K562 (cell line): ENCODE results near the gene DYNLT4. TPM values are rescaled to one million over a fixed set of nuclear protein-coding genes. Genes with fewer than 3 reads are reported as not detected.
A peak's percentile ranks its signal among the peaks of the same experiment; 100 is the strongest.

Experiments
- ATF2 ChIP-seq: sonication (generic); formaldehyde crosslinking; IDR thresholded peaks from 2 replicates; pipeline ENCODE4 v1.8.1; 2022; ENCODE audit warnings: missing genetic modification reagents
- HDGF ChIP-seq: fragments of 450-650 bp; IDR thresholded peaks from 2 replicates; pipeline ENCODE4 v1.6.1; 2016
- MYC ChIP-seq, 2 experiments: fragments of 250-450 bp in 1 of 2; sonication (Bioruptor Pico) in 1 of 2; IDR thresholded peaks; 2 replicates each; pipeline versions ENCODE4 v1.5.1 to v1.6.1; 2012 to 2021; ENCODE audit warnings: low read depth in 2 of 2, borderline replicate concordance in 1 of 2, improper control_type of control experiment in 1 of 2, low read length in 1 of 2, mild to moderate bottlenecking in 1 of 2, moderate library complexity in 1 of 2
- PKNOX1 ChIP-seq: fragments of 450-650 bp; IDR thresholded peaks from 2 replicates; pipeline ENCODE4 v1.6.1; 2016
- PYGO2 ChIP-seq: fragments of 450-650 bp; IDR thresholded peaks from 2 replicates; pipeline ENCODE4 v1.6.1; 2016; ENCODE audit warnings: mild to moderate bottlenecking, missing genetic modification characterization, moderate library complexity, missing compliant biosample characterization
- SIN3B ChIP-seq: fragments of 450-650 bp; IDR thresholded peaks from 2 replicates; pipeline ENCODE4 v1.6.1; 2017; ENCODE audit warnings: low read depth, mild to moderate bottlenecking, moderate library complexity
- ZNF12 ChIP-seq: sonication (generic); formaldehyde crosslinking; IDR thresholded peaks from 2 replicates; pipeline ENCODE4 v1.4.0; 2020; ENCODE audit warnings: mild to moderate bottlenecking, missing genetic modification reagents
- ZNF134 ChIP-seq: fragments of 250-450 bp; sonication (Bioruptor Pico); conservative IDR thresholded peaks from 2 replicates; pipeline ENCODE4 v1.4.0; 2020
- ZNF830 ChIP-seq: fragments of 250-450 bp; sonication (Bioruptor Pico); IDR thresholded peaks from 2 replicates; pipeline ENCODE4 v1.5.0; 2021; ENCODE audit warnings: mild to moderate bottlenecking
- polyA plus RNA-seq, 8 experiments: library from polyadenylated mRNA; depleted of rRNA in 4 of 8; stranded (reverse) in 5 of 8; unstranded in 3 of 8; fragments of >200 nt; fragmentation: Nextera tagmentation in 2 of 8; fragmentation: Illumina TruSeq in 1 of 8; extraction: Ambion mirVana in 2 of 8; extraction: Trizol in 1 of 8; gene quantifications; 2 replicates each; pipeline versions ENCODE4 v1.2.1 to v1.2.3, GENCODE V29; 2011 to 2014; ENCODE audit warnings: inconsistent platforms in 1 of 8, missing spikeins in 1 of 8
- total RNA-seq, 7 experiments: library from RNA; depleted of rRNA in 6 of 7; stranded (reverse); fragments of >200 nt in 6 of 7; fragmentation: Illumina TruSeq in 2 of 7; extraction: Trizol in 2 of 7; gene quantifications; 2 replicates each; pipeline versions ENCODE4 v1.2.1 to v1.2.3, GENCODE V29; 2011 to 2021; ENCODE audit warnings: low replicate concordance in 1 of 7
- TF ChIP-seq, protein P1 (sequence below): fragments of 200-800 bp; sonication (Bioruptor generic); IDR thresholded peaks from 2 replicates; pipeline ENCODE4 v1.6.1; 2017; ENCODE audit warnings: missing genetic modification characterization, missing compliant biosample characterization
- TF ChIP-seq, protein P2 (sequence below), 3 experiments: fragments of 200-800 bp in 1 of 3; fragments of 250-450 bp in 1 of 3; fragments of 450-650 bp in 1 of 3; sonication (Bioruptor Pico) in 1 of 3; sonication (Bioruptor generic) in 1 of 3; formaldehyde crosslinking in 1 of 3; IDR thresholded peaks; 2 replicates each; pipeline versions ENCODE4 v1.6.1 to v1.8.0; 2016 to 2022; ENCODE audit warnings: mild to moderate bottlenecking in 2 of 3, missing genetic modification characterization in 2 of 3, missing compliant biosample characterization in 1 of 3, moderate library complexity in 1 of 3
- TF ChIP-seq, protein P3 (sequence below): sonication (generic); formaldehyde crosslinking; IDR thresholded peaks from 2 replicates; pipeline ENCODE4 v1.8.0; 2023; ENCODE audit warnings: missing genetic modification reagents, mild to moderate bottlenecking, borderline replicate concordance

Gene DYNLT4
- total and polyA plus RNA-seq, 9 of the 15 experiments (the other 6 are each of a cell fraction or from before 2014, with no cell fraction given), result 0.29 to 0.73 TPM; not detected in 7

- TF ChIP-seq, protein P1, sequence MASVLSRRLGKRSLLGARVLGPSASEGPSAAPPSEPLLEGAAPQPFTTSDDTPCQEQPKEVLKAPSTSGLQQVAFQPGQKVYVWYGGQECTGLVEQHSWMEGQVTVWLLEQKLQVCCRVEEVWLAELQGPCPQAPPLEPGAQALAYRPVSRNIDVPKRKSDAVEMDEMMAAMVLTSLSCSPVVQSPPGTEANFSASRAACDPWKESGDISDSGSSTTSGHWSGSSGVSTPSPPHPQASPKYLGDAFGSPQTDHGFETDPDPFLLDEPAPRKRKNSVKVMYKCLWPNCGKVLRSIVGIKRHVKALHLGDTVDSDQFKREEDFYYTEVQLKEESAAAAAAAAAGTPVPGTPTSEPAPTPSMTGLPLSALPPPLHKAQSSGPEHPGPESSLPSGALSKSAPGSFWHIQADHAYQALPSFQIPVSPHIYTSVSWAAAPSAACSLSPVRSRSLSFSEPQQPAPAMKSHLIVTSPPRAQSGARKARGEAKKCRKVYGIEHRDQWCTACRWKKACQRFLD (CRISPR knock-in tag), result 0 out of 2 replicates have a peak, but pooled peaks have one; percentile 52
- TF ChIP-seq MYC (IDR thresholded peaks at IDR 0.05; ENCODE audit: low read depth, low read length), result no peak
- TF ChIP-seq MYC (CRISPR knock-in tag; IDR thresholded peaks at IDR 0.05; ENCODE audit: borderline replicate concordance, low read depth), result no peak
- no peak for TF ChIP-seq ZNF12 (CRISPR knock-in tag)
- no peak for TF ChIP-seq ATF2 (CRISPR knock-in tag)
- no peak for TF ChIP-seq SIN3B
- TF ChIP-seq ZNF830, result no peak
- no peak for TF ChIP-seq ZNF134 (CRISPR knock-in tag)
- TF ChIP-seq, protein P2, sequence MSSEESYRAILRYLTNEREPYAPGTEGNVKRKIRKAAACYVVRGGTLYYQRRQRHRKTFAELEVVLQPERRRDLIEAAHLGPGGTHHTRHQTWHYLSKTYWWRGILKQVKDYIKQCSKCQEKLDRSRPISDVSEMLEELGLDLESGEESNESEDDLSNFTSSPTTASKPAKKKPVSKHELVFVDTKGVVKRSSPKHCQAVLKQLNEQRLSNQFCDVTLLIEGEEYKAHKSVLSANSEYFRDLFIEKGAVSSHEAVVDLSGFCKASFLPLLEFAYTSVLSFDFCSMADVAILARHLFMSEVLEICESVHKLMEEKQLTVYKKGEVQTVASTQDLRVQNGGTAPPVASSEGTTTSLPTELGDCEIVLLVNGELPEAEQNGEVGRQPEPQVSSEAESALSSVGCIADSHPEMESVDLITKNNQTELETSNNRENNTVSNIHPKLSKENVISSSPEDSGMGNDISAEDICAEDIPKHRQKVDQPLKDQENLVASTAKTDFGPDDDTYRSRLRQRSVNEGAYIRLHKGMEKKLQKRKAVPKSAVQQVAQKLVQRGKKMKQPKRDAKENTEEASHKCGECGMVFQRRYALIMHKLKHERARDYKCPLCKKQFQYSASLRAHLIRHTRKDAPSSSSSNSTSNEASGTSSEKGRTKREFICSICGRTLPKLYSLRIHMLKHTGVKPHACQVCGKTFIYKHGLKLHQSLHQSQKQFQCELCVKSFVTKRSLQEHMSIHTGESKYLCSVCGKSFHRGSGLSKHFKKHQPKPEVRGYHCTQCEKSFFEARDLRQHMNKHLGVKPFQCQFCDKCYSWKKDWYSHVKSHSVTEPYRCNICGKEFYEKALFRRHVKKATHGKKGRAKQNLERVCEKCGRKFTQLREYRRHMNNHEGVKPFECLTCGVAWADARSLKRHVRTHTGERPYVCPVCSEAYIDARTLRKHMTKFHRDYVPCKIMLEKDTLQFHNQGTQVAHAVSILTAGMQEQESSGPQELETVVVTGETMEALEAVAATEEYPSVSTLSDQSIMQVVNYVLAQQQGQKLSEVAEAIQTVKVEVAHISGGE (CRISPR knock-in tag; IDR thresholded peaks at IDR 0.05), result 0 out of 6 replicates have a peak, but pooled peaks of 1 of the 3 experiments have one; percentile 18
- TF ChIP-seq, protein P3, sequence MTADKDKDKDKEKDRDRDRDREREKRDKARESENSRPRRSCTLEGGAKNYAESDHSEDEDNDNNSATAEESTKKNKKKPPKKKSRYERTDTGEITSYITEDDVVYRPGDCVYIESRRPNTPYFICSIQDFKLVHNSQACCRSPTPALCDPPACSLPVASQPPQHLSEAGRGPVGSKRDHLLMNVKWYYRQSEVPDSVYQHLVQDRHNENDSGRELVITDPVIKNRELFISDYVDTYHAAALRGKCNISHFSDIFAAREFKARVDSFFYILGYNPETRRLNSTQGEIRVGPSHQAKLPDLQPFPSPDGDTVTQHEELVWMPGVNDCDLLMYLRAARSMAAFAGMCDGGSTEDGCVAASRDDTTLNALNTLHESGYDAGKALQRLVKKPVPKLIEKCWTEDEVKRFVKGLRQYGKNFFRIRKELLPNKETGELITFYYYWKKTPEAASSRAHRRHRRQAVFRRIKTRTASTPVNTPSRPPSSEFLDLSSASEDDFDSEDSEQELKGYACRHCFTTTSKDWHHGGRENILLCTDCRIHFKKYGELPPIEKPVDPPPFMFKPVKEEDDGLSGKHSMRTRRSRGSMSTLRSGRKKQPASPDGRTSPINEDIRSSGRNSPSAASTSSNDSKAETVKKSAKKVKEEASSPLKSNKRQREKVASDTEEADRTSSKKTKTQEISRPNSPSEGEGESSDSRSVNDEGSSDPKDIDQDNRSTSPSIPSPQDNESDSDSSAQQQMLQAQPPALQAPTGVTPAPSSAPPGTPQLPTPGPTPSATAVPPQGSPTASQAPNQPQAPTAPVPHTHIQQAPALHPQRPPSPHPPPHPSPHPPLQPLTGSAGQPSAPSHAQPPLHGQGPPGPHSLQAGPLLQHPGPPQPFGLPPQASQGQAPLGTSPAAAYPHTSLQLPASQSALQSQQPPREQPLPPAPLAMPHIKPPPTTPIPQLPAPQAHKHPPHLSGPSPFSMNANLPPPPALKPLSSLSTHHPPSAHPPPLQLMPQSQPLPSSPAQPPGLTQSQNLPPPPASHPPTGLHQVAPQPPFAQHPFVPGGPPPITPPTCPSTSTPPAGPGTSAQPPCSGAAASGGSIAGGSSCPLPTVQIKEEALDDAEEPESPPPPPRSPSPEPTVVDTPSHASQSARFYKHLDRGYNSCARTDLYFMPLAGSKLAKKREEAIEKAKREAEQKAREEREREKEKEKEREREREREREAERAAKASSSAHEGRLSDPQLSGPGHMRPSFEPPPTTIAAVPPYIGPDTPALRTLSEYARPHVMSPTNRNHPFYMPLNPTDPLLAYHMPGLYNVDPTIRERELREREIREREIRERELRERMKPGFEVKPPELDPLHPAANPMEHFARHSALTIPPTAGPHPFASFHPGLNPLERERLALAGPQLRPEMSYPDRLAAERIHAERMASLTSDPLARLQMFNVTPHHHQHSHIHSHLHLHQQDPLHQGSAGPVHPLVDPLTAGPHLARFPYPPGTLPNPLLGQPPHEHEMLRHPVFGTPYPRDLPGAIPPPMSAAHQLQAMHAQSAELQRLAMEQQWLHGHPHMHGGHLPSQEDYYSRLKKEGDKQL (CRISPR knock-in tag), result 0 out of 2 replicates have a peak, but pooled peaks have one; percentile 28
- TF ChIP-seq PYGO2, result no peak
- TF ChIP-seq PKNOX1, result no peak
- TF ChIP-seq HDGF, result peak; percentile 84
Measured at GRCh38 chr1:44826375-44827196, 19.4 kb upstream of the DYNLT4 start (continued).
